ENCODE measurements around the gene KRT32.
A peak's percentile ranks its signal among the peaks of the same experiment; 100 is the strongest.

The KRT32 gene

DNA sequence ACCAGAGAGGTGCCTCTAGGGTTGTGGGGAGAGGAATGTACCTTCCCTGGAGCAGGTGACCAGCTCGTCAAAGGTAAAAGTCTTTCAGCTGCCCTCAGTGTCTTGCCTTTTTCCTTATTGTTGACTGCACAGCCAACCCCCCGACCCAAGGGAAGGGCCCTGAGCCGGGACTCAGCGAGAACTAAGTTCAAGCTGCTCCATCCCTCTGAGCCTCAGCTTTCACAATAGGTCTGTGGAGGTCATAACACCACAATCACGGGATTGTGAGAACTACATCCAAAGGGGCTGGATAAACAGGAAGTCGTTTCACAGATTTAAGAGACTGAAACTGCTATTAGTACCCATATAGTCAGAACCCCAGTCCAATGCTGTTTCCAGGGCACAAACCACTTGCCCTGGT lies 25.2 kb upstream of the KRT32 start:
- DNase-seq (ENCODE audit: low read depth), result no peak

DNA sequence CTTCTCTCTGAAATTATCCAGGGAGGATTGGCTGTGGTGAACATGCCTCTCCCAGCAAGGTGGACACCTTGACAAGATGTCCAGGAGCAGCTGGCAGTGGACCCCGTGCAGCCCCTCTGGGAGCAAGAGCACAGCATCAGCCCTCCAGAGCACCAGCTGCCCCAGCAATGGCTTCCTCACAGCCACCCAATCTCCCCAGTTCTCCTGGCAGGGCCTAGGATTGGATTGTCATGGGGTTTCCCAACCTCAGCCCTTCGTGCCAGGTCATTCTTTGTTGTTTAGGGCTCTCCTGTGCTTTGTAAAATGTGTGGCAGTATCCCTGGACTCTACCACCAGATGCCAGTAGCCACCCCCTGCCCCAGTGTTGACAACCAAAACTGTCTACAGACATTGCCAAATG lies 24.3 kb upstream of the KRT32 start:
- no peak for DNase-seq (ENCODE audit: low read depth)

DNA sequence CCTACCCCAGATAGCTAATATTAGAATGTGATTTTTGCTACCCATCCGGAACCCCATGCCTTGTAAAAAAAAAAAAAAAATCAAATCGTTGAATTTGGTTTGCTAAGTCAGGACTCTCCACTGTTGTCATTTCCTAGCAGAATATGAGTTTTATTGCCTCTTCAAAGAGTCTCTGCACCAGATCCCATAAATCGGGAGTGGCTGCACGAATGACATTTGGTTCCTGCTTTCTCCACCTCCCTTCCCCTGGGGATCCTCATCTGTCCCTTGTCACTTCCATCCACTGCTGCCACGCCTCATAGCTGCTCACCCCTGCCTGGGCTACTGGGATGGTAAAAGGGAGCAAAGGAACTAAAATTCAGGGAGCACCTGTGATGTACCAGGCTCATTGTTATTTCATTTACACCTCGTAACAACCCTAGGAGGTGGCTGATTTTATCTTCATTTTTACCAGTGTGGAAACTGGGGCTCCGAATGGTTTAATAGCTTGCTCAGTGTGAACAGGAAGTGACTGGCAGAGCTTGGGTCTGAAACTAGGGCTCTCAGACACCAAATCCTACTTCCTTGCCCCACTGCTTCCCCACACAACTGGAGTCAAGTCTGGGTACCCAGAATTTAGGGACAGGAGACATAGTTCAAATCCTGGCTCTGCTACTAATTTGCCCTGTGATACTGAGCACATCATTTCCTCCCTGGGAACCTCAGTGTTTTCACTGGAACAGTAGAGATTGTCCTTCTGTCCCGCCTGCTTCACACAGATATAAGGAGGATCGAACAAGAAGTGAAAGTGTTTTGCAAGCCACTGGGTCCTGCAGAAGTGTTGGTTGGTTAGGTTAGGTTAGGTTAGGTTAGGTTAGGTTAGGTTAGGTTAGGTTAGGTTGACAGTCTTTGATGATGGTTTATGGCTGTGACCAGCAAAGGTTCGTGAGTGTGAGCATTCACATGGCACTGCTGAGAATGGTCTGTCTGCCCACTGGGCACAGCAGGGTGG lies 23.1 kb upstream of the KRT32 start:
- no peak for DNase-seq (ENCODE audit: low read depth)

DNA sequence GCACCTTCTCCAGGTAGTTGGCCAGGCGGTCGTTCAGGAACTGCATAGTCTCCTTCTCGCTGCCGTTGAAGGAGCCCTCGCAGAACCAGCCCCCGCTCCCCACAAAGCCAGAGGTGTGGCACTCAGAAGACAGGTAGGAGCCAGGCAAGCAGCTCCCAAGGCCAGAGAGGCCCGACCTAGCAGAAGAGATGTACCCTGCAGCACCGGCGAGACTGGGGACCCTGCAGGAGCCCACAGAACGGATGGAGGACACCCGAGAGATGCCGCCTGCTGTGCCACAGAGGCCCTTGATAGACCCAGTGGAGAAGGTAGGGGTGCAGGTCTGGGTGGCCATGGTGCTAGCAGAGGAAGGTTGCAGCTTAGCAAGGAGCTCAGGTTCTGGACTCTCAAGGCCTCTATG lies 22.3 kb upstream of the KRT32 start, which contains the start of gene KRT36:
Gene KRT36, minus strand, starts transcription at position 380 of the 400 bp plus-strand sequence. Its CDS starts 46 bp downstream, at position 334.
- no peak for DNase-seq (ENCODE audit: low read depth)

DNA sequence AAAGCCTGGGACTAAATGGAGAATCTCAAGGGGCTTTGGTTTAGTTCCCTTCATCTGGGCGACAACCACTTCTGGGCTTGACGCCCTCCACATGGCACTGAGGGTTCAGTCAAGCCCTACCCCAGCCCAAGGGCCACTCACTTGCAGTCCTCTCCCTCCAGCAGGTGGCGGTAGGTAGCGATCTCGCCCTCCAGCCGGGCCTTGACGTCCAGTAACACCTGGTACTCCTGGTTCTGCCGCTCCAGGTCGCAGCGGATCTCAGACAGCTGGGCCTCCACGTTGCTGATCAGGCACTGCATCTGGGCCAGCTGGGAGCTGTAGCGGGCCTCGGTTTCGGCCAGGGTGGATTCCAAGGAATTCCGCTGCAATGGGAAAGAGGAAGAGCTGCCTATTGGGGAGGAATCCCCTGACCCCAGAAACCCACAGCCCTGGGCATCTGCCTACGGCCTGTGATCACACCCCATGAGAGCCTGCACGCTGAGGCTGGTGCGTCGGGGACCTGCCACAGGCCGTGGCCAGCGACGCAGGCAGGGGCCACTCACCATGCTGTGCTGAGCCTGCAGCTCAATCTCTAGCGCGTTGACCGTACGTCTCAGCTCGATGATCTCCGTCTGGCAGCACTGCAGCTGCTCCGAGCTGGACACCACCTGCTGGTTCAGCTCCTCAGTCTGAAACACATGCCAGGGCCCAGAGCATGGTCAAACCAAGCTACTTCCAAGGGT lies 19.8 kb upstream of the KRT32 start:
- no peak for DNase-seq (ENCODE audit: low read depth)

DNA sequence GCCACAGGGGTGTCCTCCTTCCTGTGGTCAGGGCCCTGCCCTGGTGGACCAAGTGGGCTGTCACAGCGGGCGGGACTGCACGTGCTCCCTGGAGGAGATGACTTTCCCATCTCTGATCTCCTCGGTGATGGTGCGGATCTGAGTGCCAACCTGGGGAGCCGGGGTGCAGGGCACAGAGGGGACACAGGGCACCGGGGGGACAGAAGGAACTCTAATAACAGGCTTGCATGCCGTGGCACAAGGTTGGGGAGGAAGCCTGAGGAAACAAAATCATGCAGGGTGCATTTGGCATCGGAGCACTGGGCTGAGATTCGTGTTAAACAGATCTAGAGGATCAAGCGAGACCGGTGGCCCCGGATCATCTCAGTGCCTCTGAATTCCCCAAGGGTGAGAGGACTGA lies 19.1 kb upstream of the KRT32 start:
- no peak for DNase-seq (ENCODE audit: low read depth)

DNA sequence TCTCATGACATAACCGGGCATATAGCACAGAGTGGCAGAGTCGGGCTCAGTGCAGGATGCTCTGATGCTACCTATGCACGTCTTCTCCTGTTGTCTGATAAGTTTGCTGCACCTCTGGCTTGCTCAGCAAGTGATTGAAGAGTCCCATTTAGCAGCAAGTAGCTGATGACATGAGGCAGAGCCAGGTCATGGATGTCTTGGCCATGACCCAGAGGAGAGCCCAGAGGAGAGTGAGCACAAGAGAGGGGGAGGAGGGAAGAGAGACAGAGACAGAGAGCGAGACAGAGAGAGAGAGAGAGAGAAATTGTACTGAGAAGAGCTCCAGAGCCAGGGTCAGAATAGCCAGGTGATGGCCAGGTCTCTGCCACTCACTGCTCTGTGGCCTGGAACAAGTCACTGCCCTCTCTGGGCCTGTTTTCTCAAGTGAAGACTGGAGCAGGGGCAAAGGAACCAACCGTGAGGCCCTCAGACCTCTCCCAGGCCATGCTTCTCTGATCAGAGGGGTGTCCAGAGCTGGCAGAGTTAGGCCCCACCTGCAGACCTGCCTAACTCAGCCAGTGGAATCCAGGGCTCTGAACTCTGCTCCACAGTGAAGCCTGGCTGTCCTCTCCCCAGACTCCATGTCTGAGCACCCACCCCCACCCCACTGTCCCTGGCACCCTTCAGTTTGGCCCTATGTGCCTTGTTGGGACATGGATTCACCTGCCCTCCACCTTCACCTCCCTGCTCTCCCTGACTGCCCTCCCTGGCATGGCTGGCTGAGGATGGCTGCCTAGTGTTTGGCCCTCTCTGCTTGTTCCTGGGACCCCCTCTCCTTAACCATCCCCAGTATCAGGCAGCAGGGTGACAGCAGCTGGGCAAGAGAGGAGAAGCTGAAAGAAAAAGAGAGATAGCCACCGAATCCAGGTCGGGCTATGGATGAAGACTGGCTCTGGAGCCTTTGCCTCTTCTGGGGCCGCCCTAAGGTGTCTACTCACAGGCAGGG lies 18.0 kb upstream of the KRT32 start:
- no peak for DNase-seq (ENCODE audit: low read depth)

DNA sequence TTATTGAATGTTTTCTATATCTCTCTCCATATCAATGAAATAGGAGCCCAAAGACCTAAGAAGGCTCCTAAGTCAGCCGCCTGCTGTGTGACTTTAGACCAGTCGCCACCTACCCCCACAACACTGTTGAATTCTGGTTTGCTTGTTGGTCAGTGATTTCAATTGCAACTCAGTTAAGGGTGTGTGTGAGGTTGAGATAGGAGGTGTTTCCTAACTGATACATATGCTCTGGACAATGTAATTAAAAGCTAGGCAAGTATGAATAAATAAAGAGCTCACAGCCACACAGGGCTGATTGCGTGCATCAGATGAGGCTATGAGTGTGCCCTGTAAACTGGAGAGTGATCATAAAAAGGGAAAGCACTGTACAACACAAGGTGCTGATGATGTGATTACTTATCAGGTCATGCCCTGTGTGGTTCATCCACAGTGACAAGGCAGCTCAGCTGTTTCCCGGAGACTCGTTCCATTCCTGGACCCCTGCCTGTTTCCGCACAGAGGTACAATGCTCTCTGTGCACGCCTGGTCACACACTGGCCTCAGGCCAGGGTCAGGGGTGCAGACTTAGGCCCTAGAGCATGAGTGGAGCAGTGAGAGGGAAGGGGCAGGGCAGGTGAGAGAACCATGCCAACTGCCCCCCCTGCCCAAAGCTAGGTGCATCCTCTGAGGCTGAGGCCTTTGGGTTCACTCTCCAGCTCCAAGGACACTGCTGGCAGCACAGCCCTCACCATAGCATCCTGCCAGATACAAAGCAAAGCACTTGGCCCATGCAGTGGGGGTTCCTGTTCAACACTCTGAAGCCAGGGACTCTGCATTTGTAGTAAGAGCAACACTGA lies 17.0 kb upstream of the KRT32 start:
- DNase-seq (ENCODE audit: low read depth), result no peak

DNA sequence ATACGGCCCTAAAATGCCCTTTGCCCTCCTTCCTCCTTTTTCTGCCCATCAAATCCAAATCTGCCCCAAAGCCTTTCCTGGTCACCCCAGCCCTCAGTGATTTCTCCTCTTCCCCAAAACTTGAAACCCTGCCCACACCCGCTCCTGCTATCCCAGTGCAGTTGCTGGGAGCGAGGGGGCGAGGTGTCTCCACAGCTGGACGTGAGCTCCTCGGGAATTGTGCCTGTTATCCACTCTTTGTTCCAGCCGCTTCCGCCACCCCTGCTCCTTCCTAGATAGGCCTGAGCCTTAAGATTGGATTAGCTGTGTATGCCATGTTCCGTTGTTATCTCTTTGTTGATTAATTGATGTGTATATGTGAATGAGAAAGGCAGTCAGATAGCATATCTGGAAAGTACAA lies 16.3 kb upstream of the KRT32 start:
- DNase-seq (ENCODE audit: low read depth), result no peak

DNA sequence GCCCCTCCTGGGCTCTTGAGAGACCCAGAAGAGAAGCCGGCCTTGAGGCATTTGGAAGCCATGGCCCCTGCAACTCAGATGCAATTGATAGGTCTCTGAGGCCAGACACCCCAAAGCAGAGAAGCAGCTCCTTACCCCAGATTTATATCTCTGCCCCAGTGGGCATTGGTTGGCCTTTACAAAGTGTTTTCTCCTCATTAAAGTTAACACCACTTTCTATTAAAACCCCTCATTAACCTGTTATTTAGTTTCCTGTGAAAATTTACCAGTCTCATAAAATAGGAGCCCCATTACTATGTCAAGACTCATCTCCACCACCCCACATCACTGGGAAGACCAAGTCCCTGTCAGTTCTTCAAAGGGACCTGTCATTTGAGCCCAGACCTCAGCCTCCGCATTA lies 13.8 kb upstream of the KRT32 start, which contains the start of gene KRT35:
Gene KRT35, minus strand, starts transcription at position 116 of the 400 bp plus-strand sequence. Its CDS starts 54 bp downstream, at position 62.
- no peak for DNase-seq (ENCODE audit: low read depth)

DNA sequence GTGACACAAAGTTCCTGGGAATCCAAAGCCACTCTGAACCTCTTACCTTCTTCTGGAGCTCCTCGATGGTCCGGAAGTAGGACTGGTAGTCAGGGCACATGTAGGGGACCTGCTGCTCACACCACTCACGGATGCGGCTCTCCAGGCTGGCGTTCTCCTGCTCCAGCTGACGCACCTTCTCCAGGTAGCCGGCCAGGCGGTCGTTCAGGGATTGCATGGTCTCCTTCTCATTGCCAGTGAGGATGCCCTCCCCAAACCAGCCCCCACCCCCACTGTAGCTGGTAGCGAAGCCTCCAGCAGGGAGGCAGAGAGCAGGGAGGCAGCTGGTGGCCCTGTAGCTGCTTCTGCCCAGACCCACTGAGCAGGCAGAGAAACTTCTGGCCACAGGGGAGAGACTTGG lies 13.4 kb upstream of the KRT32 start:
- no peak for DNase-seq (ENCODE audit: low read depth)

DNA sequence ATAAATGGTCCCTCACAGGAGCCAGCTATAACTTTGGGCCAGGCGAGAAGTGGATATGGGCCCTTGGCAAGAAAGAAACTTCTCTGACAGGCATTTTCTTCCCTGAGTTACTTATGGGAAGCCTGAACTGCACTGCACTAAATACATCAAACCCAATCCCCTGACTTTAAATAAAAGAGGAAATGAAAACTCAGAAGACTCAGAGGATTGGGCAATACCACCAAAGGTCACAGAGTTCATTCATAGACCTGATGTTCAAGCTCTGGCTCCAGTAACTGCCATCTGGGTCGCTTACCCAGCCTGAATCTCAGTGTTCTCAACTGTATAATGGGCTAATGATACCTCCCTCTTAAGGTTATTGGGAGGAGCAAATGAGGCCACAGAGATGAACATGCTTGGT lies 12.9 kb upstream of the KRT32 start:
- no peak for DNase-seq (ENCODE audit: low read depth)

DNA sequence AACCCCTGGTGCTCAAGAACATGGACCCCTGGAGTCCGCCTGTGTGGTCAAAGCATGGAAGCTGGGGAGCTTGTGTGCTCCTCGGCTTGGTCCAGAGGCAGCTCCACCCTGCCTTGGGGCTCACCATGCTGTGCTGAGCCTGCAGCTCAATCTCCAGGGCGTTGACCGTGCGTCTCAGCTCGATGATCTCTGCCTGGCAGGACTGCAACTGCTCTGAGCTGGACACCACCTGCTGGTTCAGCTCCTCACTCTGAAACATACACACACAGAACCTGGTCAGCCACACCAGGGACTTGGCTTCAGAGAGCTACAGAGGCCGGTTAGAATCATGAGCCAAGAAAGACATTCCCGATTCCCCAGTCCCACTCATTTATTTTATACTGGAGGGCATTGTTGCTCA lies 11.1 kb upstream of the KRT32 start:
- no peak for DNase-seq (ENCODE audit: low read depth)

DNA sequence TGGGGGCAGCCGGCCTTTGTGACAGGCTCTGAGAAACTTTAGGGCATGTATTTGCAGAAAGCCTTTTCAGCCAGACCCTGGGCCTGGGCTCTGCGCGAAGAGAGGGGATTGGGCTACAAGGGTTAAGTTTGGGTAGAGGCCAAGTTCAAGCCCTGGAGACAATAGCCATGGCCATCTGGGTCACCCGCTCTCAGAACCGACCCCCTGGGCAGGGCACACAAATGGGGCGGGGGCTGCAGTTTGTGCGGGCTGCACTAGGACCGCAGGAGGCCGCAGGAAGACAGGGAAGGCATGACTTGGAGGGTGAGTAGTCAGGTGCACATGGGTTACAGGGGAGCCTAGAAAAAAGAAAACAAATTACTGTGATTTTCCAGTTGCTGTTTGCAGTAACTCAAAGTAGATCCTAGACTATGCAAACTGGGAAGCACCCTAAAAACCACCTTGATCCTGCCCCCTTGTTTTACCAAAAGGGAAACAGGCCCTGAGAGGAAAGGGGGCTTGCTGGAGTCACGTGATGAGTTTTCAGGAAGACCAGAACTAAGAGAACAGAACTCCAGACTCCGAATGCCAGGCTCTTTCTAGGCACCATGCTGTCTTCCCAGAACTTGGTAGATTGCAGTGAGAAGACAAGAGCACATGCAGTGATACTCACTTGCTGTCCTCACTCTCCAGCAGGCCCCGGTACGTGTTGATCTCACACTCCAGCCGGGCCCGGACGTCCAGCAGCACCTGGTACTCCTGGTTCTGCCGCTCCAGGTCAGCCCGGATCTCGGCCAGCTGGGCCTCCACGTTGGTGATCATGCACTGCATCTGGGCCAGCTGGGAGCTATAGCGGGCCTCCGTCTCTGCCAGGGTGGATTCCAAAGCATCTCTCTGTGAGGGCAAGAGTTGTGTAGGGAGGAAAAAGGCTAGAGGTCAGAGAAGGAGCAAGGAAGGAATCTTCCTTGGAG lies 10.0 kb upstream of the KRT32 start:
- DNase-seq (ENCODE audit: low read depth), result no peak

DNA sequence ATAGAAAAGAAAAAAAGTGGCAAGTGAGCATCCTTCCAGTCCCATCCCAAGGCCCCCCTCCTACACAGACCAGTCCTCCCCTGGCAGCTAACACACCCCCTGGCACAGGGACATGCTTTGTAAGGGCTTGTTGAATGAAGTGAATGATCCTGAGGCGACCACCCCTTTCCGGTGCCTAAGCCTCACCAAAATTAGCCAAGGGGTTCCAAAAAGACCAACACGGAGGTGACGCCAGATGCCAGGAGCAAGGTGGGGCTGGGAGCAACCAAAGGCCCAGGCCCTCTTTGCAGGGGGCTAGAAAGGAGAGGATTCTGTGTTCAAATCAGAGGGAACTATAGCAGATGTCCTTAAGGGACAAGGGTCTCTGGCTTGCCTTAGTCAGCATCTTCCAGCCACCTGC lies 8.2 kb upstream of the KRT32 start:
- DNase-seq (ENCODE audit: low read depth), result no peak

DNA sequence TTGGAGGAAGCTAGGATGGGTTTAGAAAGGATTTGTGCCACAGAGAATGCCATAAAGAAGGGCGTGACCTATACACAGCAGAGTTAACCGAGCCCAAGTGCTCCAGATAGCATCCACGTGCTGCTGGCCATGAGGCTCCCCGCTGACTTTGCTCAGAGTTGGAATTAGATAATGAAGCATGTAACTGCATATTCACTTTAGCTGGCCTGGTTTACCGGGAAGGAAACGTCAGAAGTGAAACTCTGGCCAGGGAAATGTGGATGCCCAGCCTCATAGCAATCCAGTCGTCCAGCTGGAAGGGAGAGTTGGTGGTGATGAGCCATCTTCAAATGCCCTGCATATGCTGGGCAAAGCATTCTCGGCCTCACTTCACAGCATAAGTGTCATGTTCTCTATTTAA lies 7.7 kb upstream of the KRT32 start:
- no peak for DNase-seq (ENCODE audit: low read depth)

DNA sequence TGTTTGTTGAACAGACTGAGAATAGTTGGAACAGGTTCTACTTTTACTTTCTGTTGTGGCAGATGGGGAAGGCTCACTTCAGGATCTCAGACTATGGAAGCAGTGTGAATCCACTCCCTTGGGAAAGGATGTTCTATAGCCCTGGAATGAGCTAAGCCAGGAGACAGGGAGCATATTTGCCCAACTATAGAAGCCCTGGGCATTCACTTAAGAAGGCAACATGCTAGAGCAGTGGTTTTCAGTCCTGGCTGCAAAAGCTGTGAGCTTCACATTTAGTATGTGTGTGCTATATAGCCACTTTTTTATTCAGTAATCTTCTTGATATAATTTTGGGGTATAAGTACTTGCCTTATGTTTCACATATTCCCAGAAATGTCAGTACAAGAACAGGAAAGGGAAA lies 1.2 kb upstream of the KRT32 start:
- no peak for DNase-seq (ENCODE audit: low read depth)

DNA sequence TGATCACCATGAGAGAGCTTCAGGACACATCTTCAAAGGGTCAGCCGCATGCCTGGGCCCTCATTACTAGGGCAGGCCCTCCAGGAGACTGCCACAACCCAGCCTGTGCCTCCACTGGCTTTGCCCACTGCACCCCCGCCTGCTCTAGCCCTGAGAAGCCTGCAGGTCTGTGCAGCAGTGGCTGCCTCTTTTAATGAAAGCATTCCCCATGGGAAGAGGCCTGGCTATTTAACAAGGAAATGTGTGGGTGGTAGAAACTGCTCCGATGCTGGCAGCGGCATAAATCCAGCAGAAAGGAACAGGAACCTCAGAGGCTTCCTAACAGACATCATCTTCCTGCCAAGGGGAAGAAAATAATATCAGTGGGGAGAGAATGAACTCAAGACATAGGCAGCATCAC lies 375 bp upstream of the KRT32 start:
- no peak for DNase-seq (ENCODE audit: low read depth)

DNA sequence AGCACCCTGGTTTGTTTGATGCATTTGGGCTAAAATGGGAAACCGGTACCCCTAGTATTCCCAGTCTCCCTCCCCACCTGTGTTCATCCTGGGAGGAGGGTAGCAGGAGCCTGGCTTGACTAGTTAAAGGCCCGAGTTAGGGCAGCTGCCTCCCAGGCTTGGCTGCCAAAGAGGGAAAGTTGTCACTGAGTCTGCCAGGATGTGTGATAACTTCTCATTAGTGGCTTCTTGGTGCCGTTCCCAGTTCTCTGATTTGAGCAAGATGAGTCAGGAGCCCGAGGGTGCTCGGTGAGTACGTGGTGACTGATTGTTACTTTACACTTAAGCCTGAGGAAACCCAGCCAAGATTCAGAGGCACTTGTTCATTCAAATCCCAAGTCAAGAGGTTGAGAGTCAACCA lies 2.5 kb downstream of the KRT32 start:
- peak; percentile 55 for DNase-seq (ENCODE audit: low read depth)

DNA sequence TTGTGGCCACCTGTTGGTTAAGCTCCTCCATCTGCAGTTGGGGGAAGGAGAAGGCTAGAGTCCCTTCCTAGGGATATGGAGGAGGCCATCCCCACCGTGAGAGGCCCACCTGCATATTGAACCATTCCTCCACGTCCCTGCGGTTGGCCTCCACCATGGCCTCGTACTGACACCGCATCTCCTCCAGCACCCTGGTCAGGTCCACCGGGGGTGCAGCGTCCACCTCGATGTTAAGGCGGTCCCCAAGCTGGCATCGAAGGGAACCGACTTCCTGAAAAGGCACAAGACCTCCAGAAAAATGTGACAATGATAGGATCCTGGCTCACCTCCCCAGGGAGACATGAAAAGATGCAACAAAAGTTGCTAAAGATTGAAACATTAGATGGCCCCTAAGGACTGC lies 3.0 kb downstream of the KRT32 start:
- no peak for DNase-seq (ENCODE audit: low read depth)
